Gastroesophageal sphincter (tissue), 4 donors: Measurements from ENCODE around the gene ADAMTS9. TPM values are rescaled to one million over a fixed set of nuclear protein-coding genes. Genes with fewer than 3 reads are reported as not detected.

Experiments
- ATAC-seq: fragments of 150-250 bp; one replicate; pipeline ENCODE4 v1.9.1; 2016; ENCODE audit warnings: mild to moderate bottlenecking, moderate library complexity
- H3K27ac ChIP-seq, 4 donors: fragments of 200-600 bp; sonication (generic) in 3 of 4; 1 replicate in 3 of 4; 2 replicates in 1 of 4; pipeline ENCODE4 v1.5.1; 2016 to 2019
- H3K27me3 ChIP-seq: fragments of 200-600 bp; sonication (generic); one replicate; pipeline ENCODE4 v1.5.1; 2019
- H3K36me3 ChIP-seq, 2 donors: fragments of 200-600 bp; sonication (generic); one replicate each; pipeline ENCODE4 v1.5.1; 2019; ENCODE audit warnings: control low read depth in 1 of 2
- H3K4me1 ChIP-seq, 3 donors: fragments of 200-600 bp; sonication (generic); 1 replicate in 2 of 3; 2 replicates in 1 of 3; pipeline ENCODE4 v1.5.1; 2016 to 2019; ENCODE audit warnings: control low read depth in 2 of 3
- H3K4me3 ChIP-seq, 2 donors: fragments of 200-600 bp; sonication (generic); one replicate each; pipeline ENCODE4 v1.5.1; 2019; ENCODE audit warnings: mild to moderate bottlenecking in 1 of 2, moderate library complexity in 1 of 2
- H3K9me3 ChIP-seq, 3 donors: fragments of 200-600 bp; sonication (generic); one replicate each; pipeline ENCODE4 v1.5.1; 2017 to 2019; ENCODE audit warnings: control low read depth in 2 of 3
- EP300 ChIP-seq: sonication (generic); formaldehyde crosslinking; IDR thresholded peaks from one replicate; pipeline ENCODE4 v1.6.1; 2017; ENCODE audit warnings: antibody characterized with exemption, mild to moderate bottlenecking
- POLR2A ChIP-seq, 2 donors: fragments of 450-650 bp; IDR thresholded peaks; one replicate each; pipeline ENCODE4 v1.6.1; 2017; ENCODE audit warnings: antibody characterized with exemption in 2 of 2, mild to moderate bottlenecking in 2 of 2, moderate library complexity in 1 of 2
- POLR2AphosphoS5 ChIP-seq: sonication (generic); formaldehyde crosslinking; IDR thresholded peaks from one replicate; pipeline ENCODE4 v1.6.1; 2017; ENCODE audit warnings: antibody characterized with exemption
- WGBS, 2 donors: methylation state at CpG; one replicate each; pipeline ENCODE4 v1.1.5; 2018; ENCODE audit warnings: low coverage in 1 of 2; 5-methylcytosine and 5-hydroxymethylcytosine counted together
- total RNA-seq, 4 donors: library from RNA; depleted of rRNA; stranded (reverse); fragments of >200 nt; gene quantifications; one replicate each; pipeline ENCODE4 v1.1.0, GENCODE V29; 2016
- TF ChIP-seq, protein P1 (sequence below), 4 experiments: fragments of 200-600 bp in 2 of 4; fragments of 450-650 bp in 2 of 4; sonication (generic) in 1 of 4; IDR thresholded peaks; one replicate each; pipeline ENCODE4 v1.5.1; 2017 to 2019; ENCODE audit warnings: antibody characterized with exemption in 4 of 4, mild to moderate bottlenecking in 2 of 4, moderate library complexity in 2 of 4

ADAMTS9 gene
- total RNA-seq, 4 donors from 2014 or later: 30.7 to 102 (median 48.3) TPM

DNA sequence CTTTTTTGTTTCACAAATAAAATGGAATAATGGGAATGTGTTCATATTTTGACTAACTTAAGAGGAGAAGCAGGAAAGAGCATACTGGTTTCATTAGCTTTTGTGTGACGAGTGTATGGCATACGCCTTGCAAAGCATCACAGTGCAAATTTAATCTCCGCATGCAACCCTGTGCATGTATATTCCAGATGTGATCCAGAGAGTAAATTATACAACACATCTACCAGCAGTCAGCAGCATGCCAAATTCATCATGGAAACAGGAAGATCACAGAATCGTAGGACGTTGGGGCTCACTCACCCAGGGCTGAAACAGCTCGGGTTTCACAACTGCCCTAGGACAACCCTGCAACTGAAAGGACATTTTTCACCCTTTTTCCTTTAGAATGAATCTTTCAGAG, 53.4 kb downstream of the ADAMTS9 start:
- Histone ChIP-seq H3K4me1 (no peaks in the 10 kb centered on the region), H3K27ac (no peak overlapping the region), H3K4me3 (no peak overlapping the region), H3K9me3 (no peaks in the 10 kb centered on the region), H3K36me3 (peaks cover 0 to 51% of the 10 kb centered on the region in 2 donors), H3K27me3 (no peaks in the 10 kb centered on the region)
- TF ChIP-seq POLR2A (IDR thresholded peaks at IDR 0.05): no peak
- TF ChIP-seq, protein P1, sequence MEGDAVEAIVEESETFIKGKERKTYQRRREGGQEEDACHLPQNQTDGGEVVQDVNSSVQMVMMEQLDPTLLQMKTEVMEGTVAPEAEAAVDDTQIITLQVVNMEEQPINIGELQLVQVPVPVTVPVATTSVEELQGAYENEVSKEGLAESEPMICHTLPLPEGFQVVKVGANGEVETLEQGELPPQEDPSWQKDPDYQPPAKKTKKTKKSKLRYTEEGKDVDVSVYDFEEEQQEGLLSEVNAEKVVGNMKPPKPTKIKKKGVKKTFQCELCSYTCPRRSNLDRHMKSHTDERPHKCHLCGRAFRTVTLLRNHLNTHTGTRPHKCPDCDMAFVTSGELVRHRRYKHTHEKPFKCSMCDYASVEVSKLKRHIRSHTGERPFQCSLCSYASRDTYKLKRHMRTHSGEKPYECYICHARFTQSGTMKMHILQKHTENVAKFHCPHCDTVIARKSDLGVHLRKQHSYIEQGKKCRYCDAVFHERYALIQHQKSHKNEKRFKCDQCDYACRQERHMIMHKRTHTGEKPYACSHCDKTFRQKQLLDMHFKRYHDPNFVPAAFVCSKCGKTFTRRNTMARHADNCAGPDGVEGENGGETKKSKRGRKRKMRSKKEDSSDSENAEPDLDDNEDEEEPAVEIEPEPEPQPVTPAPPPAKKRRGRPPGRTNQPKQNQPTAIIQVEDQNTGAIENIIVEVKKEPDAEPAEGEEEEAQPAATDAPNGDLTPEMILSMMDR (IDR thresholded peaks at IDR 0.05): no peak
- TF ChIP-seq EP300: no peak
- TF ChIP-seq POLR2AphosphoS5: no peak
- WGBS, 2 donors: 75 to 80% methylated on average over 1 to 6 of the region's 6 CpGs
- ATAC-seq: no peak

DNA sequence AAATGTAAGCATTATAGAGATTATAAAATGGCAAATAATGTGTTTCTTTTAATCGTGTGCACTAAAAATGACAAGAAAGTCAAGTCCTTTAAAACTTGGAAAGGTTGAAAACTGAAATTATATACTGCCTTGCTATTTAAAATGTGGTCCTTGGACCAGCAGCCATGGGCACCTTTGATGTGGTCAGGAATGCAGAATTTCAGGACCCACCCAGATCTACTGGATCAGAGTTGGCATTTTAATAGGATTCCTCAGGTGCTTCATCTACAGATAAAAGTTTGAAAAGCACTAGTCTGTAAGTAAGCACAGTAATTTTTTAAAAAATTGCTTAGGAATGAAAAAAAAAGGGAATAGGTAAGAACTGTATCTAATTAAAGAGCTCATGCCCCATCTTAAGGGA, 55.8 kb downstream of the ADAMTS9 start:
- Histone ChIP-seq H3K36me3 (peaks cover 0 to 70% of the 10 kb centered on the region in 2 donors), H3K4me3 (no peak overlapping the region), H3K4me1 (no peaks in the 10 kb centered on the region), H3K9me3 (no peaks in the 10 kb centered on the region), H3K27ac (no peak overlapping the region), H3K27me3 (no peaks in the 10 kb centered on the region)
- TF ChIP-seq EP300: no peak
- TF ChIP-seq, protein P1 (IDR thresholded peaks at IDR 0.05): no peak
- TF ChIP-seq POLR2AphosphoS5: no peak
- no peak for TF ChIP-seq POLR2A (IDR thresholded peaks at IDR 0.05)
- no peak for ATAC-seq
- 69 to 100% methylated on average over 1 of the region's 1 CpG for WGBS, 2 donors

DNA sequence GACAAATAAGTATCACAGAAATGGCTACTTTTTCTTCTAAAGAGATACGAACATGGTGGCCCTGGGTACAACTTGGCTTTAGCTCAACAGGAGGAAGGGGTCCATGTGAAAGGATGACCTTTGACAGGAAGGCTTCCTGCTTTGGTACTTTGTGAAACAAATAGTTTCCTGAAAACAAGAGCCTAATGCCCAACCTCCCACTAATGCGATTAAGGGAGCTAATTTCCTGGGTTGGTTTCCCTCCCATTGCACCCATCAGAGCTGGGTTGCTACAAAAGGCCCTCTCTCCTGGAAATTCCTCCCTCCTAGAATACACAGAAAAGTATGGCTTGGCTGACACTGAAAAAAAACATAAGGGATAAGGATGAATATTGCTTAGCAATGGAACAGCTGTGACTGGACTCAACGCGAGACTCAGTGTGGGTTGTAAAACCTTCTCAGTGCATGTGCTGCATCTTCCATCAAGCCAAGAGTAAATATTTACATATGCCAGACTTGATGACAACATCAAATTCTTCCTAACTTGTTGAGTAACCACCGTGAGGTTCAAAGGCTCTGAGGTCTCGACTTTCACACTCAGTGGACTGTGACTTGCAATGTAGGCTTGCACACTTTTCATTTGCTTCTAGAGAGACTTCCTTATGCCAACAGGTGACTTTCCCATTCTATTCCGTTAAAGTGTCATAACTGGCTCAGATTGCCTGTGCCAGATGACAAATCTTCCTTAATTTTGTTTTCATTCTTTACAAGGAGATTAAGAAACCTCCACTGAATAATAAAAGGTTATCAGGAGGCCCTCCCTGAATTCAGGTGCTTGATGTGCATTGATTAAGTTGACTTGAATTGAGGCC, 60.1 kb downstream of the ADAMTS9 start:
- ATAC-seq: no peak
- no peak for TF ChIP-seq POLR2AphosphoS5
- TF ChIP-seq EP300: no peak
- TF ChIP-seq POLR2A (IDR thresholded peaks at IDR 0.05): no peak
- TF ChIP-seq, protein P1 (IDR thresholded peaks at IDR 0.05): no peak
- WGBS, 2 donors: 72 to 74% methylated on average over 4 to 7 of the region's 7 CpGs
- no peaks in the 10 kb centered on the region for H3K27me3 ChIP-seq
- H3K4me3 ChIP-seq: no peak overlapping the region
- H3K4me1 ChIP-seq: no peaks in the 10 kb centered on the region
- H3K27ac ChIP-seq: no peak overlapping the region
- H3K36me3 ChIP-seq: peaks cover 0 to 61% of the 10 kb centered on the region in 2 donors
- no peaks in the 10 kb centered on the region for H3K9me3 ChIP-seq

DNA sequence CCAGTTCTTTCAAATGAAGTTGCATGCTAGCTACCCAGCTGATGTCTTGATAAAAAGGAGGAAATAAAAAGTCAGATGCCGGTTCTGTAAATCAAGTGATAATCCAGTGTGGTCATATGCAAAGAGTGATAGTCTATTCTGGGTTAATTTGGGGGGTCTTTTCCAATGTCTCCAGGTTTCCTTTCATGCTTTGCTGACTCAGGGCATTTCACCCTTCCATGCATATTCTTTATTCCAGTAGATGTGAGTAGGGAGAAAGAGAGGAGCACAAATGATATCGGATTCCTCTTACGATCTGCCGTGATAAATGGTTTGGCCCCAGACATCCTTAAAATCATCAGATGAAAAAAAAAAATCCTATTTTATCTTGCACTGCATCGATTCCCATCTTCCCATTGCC, 60.8 kb downstream of the ADAMTS9 start:
- Histone ChIP-seq H3K9me3 (no peaks in the 10 kb centered on the region), H3K27me3 (no peaks in the 10 kb centered on the region), H3K4me1 (no peaks in the 10 kb centered on the region), H3K4me3 (no peak overlapping the region), H3K27ac (no peak overlapping the region), H3K36me3 (peaks cover 0 to 60% of the 10 kb centered on the region in 2 donors)
- whole genome bisulfite sequencing, 2 donors: 84 to 100% methylated on average over 4 to 5 of the region's 5 CpGs
- TF ChIP-seq EP300 (no peak), POLR2AphosphoS5 (no peak), POLR2A (IDR thresholded peaks at IDR 0.05) (no peak)
- TF ChIP-seq, protein P1 (IDR thresholded peaks at IDR 0.05): no peak
- no peak for ATAC-seq

DNA sequence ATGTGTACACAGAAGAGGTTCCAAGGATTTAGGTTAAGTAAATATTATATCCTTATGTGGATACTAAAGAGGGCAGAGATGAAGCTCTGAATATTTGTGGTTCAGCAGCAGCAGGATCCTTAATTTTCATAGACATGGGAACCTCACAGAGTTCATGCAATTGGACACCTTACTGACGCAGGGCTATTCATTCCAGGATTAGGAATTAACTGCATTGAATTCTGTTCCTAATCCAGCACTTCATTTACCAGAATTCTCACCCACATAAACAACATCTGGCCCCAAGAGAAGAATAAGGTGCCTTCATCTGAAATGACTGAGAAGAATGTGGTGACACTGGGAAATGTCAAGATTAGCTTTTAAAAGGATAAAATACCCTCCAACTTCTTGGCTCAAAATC, 62.4 kb downstream of the ADAMTS9 start:
- TF ChIP-seq, protein P1 (IDR thresholded peaks at IDR 0.05): no peak
- TF ChIP-seq POLR2AphosphoS5: no peak
- no peak for TF ChIP-seq EP300
- TF ChIP-seq POLR2A (IDR thresholded peaks at IDR 0.05): no peak
- no peak for ATAC-seq
- WGBS, 2 donors: 80 to 83% methylated on average over 1 of the region's 1 CpG

More for the DNA sequence above, 62.4 kb downstream of the ADAMTS9 start:
- Histone ChIP-seq H3K27me3 (no peaks in the 10 kb centered on the region), H3K9me3 (no peaks in the 10 kb centered on the region), H3K4me3 (no peak overlapping the region), H3K36me3 (peaks cover 0 to 60% of the 10 kb centered on the region in 2 donors), H3K27ac (no peak overlapping the region), H3K4me1 (no peaks in the 10 kb centered on the region)
